A549 (cell line): ENCODE measurements around the gene ACVR1.

ENCODE experiments used
- CHD2 ChIP-seq: fragments of 150-350 bp; IDR thresholded peaks from 2 replicates; pipeline ENCODE4 v1.6.1; 2014; ENCODE audit warnings: low read length; ENCODE audit not compliant: partially characterized antibody
- EP300 ChIP-seq, 2 experiments: fragments of >200 bp; sonication (Bioruptor Twin); formaldehyde crosslinking; IDR thresholded peaks; 2 replicates in 1 of 2; 3 replicates in 1 of 2; pipeline ENCODE4 v1.6.1; 2016 to 2017
- FOSB ChIP-seq: fragments of 250-450 bp; sonication (Bioruptor Pico); IDR thresholded peaks from 2 replicates; pipeline ENCODE4 v1.5.0; 2020; ENCODE audit warnings: mild to moderate bottlenecking, moderate library complexity
- KDM5A ChIP-seq: fragments of 200-600 bp; sonication (generic); IDR thresholded peaks from 2 replicates; pipeline ENCODE4 v1.6.1; 2016; ENCODE audit warnings: antibody characterized with exemption, mild to moderate bottlenecking
- NFE2L2 ChIP-seq: fragments of 150-350 bp; conservative IDR thresholded peaks from 2 replicates; pipeline ENCODE4 v1.6.1; 2014; ENCODE audit warnings: low read length
- POLR2A ChIP-seq: IDR thresholded peaks from 2 replicates; pipeline ENCODE4 v1.6.1; 2012; ENCODE audit warnings: mild to moderate bottlenecking, low read length
- POLR2AphosphoS2 ChIP-seq: conservative IDR thresholded peaks from 2 replicates; pipeline ENCODE4 v1.6.1; 2012; ENCODE audit warnings: low read length, improper control_type of control experiment, inconsistent platforms
- RCOR1 ChIP-seq: fragments of 150-350 bp; IDR thresholded peaks from 2 replicates; pipeline ENCODE4 v1.6.1; 2014; ENCODE audit warnings: antibody characterized with exemption, low read length, low read depth
- SMC3 ChIP-seq: fragments of >200 bp; sonication (Bioruptor Twin); formaldehyde crosslinking; IDR thresholded peaks from 3 replicates; pipeline ENCODE4 v1.6.1; 2018; ENCODE audit warnings: inconsistent platforms
- ZFP36 ChIP-seq: fragments of 450-650 bp; IDR thresholded peaks from 2 replicates; pipeline ENCODE4 v1.6.1; 2014; ENCODE audit warnings: borderline replicate concordance; ENCODE audit not compliant: partially characterized antibody
- TF ChIP-seq, protein P1 (sequence below): fragments of >200 bp; sonication (Bioruptor Twin); formaldehyde crosslinking; IDR thresholded peaks from 3 replicates; pipeline ENCODE4 v1.5.1; 2016
- TF ChIP-seq, protein P2 (sequence below): IDR thresholded peaks from 2 replicates; pipeline ENCODE4 v1.6.1; 2012
- TF ChIP-seq, protein P3 (sequence below): fragments of 250-450 bp; sonication (Bioruptor Pico); IDR thresholded peaks from 2 replicates; pipeline ENCODE4 v1.5.0; 2020; ENCODE audit warnings: low read depth, mild to moderate bottlenecking, moderate library complexity
- TF ChIP-seq, protein P4 (sequence below): fragments of 450-650 bp; IDR thresholded peaks from 2 replicates; pipeline ENCODE4 v1.6.1; 2014; ENCODE audit warnings: antibody characterized with exemption

DNA sequence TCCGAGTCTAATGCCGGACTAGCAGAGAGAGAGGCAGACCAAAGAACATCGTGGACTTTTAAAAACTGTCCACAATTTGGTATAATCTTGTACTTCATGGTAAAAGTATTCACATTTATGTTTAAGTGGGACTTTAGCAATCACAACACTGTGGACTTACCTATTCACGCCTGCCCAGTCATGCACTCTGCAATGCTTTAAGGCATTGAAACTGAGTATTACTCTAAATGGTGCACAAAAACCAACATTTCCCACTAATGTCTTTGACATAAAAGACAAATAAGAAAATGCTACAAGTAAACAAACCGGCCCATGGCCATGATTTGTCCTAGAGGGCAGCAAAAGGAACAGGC lies 91.3 kb downstream of the ACVR1 start:
- TF ChIP-seq POLR2A (no peak), SMC3 (no peak), NFE2L2 (no peak), KDM5A (no peak), EP300 (IDR thresholded peaks at IDR 0.05) (no peak), ZFP36 (no peak), POLR2AphosphoS2 (no peak), RCOR1 (no peak), FOSB (CRISPR knock-in tag) (no peak), CHD2 (no peak)
- TF ChIP-seq, protein P1, sequence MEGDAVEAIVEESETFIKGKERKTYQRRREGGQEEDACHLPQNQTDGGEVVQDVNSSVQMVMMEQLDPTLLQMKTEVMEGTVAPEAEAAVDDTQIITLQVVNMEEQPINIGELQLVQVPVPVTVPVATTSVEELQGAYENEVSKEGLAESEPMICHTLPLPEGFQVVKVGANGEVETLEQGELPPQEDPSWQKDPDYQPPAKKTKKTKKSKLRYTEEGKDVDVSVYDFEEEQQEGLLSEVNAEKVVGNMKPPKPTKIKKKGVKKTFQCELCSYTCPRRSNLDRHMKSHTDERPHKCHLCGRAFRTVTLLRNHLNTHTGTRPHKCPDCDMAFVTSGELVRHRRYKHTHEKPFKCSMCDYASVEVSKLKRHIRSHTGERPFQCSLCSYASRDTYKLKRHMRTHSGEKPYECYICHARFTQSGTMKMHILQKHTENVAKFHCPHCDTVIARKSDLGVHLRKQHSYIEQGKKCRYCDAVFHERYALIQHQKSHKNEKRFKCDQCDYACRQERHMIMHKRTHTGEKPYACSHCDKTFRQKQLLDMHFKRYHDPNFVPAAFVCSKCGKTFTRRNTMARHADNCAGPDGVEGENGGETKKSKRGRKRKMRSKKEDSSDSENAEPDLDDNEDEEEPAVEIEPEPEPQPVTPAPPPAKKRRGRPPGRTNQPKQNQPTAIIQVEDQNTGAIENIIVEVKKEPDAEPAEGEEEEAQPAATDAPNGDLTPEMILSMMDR, result no peak
- TF ChIP-seq, protein P2, sequence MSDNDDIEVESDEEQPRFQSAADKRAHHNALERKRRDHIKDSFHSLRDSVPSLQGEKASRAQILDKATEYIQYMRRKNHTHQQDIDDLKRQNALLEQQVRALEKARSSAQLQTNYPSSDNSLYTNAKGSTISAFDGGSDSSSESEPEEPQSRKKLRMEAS, result 0 out of 2 replicates have a peak, but pooled peaks have one; percentile 32
- TF ChIP-seq, protein P3, sequence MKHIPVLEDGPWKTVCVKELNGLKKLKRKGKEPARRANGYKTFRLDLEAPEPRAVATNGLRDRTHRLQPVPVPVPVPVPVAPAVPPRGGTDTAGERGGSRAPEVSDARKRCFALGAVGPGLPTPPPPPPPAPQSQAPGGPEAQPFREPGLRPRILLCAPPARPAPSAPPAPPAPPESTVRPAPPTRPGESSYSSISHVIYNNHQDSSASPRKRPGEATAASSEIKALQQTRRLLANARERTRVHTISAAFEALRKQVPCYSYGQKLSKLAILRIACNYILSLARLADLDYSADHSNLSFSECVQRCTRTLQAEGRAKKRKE (CRISPR knock-in tag), result no peak
- TF ChIP-seq, protein P4, sequence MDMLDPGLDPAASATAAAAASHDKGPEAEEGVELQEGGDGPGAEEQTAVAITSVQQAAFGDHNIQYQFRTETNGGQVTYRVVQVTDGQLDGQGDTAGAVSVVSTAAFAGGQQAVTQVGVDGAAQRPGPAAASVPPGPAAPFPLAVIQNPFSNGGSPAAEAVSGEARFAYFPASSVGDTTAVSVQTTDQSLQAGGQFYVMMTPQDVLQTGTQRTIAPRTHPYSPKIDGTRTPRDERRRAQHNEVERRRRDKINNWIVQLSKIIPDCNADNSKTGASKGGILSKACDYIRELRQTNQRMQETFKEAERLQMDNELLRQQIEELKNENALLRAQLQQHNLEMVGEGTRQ, result no peak
